Activated effector memory CD4-positive, alpha-beta T cell treated with anti-CD3 and anti-CD28 coated beads, Interleukin-2, amount 50 U/mL, for 16 hours (primary cell): ENCODE measurements around the gene TMEM239.

Experiments used
- DNase-seq: peaks from one replicate; pipeline ENCODE4 v3.0.0-alpha.2; 2020

TMEM239 gene

DNA sequence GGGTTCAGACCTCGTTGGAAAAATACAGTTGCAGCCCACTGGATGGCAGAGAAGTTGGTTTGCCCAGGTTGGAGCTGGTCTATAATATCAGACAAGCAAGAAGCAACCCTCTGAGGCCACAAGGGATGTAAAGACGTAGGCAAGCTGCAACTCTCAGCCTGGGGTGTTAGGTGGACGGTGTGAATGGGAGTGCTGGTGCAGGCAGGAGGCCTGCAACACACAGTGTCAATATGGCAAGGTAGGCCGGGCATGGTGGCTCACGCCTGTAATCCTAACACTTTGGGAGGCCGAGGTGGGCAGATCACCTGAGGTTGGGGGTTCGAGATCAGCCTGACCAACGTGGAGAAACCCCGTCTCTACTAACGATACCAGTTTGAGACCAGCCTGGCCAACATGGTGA is 34.9 kb downstream of the TMEM239 start:
- peak; percentile 48 for DNase-seq

DNA sequence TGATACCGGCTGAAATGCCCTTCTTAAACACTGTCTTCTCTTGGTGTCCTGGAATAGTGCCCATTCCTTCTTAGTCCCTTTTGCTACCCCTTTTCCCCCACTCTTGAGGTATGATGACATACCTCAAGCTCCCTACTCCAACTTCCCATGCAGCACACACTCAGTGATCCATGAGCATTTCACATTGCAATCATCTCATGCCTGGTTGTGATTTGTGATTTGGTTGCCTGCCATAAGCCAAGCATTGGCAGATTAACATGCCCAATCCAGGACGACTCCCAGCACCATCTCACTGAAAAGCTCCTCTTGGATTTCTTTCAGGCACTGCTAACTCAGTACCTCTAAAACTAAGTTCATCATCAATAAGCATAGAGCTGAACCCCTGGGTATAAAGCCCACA is 42.4 kb downstream of the TMEM239 start:
- DNase-seq: peak; percentile 37

DNA sequence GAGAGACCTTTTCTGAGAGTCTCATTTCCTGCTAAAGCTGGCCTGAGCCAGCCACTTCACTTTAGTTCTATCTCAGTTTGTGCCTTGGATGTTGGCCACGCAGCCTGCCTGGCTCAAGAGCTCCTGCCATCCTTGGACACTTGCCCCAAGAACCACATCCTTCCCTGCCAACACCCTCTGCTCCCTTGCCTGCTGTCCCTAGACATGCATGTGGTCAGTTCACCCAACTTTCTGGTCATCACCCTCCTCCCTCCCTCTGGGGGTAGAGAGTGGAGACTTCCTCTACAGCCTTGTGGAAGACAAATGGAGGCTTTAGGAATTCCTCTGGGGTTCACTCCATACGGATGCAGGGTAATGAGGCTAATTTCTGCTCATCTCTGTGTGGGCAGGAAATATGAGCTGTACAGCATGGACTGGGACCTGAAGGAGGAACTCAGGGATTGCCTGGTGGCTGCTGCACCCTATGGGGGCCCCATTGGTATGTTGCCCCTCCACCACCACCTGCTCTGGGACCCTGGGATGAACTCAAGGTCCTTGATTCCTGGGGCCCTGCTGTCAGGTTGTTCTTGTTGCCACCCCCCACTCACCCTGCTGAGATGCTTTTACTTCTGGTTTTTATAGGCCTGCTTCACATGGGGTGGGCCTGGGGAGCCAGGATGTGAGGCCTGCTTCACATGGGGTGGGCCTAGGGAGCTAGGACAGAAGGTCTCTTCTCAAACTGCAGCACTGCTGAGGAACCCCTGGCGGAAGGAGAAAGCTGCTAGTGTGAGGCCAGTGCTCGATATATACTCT is 43.4 kb downstream of the TMEM239 start:
- peak; percentile 36 for DNase-seq

DNA sequence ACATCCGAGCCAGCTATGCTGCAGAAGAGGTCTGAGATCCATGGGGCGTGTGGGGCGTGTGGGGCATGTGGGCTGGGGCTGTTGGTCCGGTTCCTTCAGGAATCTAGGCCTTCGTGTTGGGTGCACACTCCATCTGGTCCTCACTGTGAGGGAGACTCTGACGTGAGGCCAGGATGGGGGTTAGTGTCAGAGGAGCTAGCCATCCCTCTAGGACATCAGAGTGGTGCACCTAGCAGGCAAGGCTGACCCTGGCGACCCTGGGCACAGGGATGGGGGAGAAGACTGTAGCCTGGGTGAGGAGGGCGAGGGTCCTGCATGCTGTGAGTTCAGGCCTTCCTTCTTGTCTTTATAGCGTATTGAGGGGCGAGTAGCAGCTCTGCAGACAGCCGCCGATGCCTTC is 48.5 kb downstream of the TMEM239 start:
- peak; percentile 34 for DNase-seq

DNA sequence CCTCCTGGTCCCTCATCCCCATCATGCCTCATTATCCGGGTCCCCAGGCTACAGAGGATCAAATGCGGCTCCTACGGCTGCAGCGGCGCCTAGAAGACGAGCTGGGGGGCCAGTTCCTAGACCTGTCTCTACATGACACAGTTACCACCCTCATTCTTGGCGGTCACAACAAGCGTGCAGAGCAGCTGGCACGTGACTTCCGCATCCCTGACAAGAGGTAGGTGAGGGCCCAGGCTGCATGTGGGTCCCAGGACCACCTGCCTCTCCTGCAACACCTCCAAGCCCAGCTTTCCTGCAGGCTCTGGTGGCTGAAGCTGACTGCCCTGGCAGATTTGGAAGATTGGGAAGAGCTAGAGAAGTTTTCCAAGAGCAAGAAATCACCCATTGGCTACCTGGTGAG is 48.9 kb downstream of the TMEM239 start:
- peak; percentile 59 for DNase-seq

DNA sequence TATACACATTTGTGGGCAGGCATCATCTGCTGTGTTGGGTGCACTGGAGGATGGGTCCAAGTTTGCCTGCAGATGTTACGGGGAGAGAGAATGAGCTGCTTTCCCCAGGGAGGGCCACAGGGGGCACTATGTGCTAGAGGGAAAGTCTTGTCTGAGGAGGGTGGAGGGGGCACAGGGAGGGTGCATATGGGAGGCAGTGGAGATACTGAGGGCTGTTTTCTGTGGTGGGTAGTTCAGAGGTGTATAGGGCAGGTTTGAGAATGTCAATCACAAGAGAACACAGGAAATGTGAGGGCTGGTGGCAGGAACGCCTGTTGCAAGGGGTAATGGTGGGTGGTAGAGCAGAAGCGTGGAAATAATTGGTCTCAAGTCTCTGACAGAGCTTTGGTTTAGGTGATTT is 49.5 kb downstream of the TMEM239 start:
- peak; percentile 62 for DNase-seq

DNA sequence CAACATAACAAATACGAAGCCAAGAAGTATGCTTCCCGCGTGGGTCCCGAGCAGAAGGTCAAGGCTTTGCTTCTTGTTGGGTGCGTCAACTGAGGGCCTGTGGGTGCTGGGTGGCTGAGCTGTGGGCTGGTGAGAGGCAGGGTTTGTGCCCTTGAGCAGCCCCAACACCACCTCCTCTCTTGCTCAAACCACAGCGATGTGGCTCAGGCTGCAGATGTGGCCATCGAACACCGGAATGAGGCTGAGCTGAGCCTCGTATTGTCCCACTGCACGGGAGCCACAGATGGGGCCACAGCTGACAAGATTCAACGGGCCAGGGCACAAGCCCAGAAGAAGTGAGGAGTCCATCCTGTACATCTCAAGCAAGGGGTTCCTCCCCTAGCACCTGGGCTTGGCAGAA is 50.1 kb downstream of the TMEM239 start:
- DNase-seq: no peak

DNA sequence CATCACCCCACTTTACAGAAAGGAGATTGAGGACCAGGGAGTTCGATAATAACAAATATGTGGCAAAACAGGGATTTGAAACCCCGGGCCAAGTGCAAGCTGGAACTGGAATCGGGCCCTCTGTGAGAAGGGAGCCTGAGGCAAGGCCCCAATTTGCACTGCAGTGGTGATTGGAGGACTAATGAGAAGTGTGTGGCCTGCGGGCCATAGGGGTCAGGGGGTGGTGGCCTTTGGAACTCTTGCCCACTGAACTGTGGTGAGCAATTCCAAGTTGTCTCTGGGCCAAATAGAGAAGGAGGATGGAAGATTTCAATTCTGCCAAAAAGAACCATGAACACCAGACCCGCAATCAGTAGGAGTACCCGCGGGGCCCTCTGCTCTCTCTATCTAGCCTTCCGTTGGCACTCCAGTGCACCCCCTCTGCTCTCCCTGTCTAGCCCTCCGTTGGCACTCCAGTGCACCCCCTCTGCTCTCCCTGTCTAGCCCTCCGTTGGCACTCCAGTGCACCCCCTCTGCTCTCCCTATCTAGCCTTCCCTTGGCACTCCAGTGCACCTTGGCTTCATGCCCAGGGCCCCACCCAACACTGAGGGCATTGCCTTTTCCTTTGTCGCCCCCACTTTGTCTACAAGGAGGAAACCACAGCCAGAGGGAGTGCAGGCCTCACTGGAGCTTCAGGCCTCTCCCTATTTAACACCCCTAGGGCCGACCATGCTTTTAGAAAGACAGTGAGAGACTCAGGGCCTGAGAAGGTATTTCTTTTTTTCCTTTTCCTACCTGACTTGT is 51.1 kb downstream of the TMEM239 start:
- no peak for DNase-seq
